ENCODE measurements around the gene CCDC150. TPM values are rescaled to one million over a fixed set of nuclear protein-coding genes. Genes with fewer than 3 reads are reported as not detected.
"Not testable (repeated sequence)": the region's sequence is repeated elsewhere in the genome, so short reads cannot be mapped to it uniquely, and the experiment has no call there.

Gene CCDC150
- total RNA-seq, 1 donor: 19.7 TPM

DNA sequence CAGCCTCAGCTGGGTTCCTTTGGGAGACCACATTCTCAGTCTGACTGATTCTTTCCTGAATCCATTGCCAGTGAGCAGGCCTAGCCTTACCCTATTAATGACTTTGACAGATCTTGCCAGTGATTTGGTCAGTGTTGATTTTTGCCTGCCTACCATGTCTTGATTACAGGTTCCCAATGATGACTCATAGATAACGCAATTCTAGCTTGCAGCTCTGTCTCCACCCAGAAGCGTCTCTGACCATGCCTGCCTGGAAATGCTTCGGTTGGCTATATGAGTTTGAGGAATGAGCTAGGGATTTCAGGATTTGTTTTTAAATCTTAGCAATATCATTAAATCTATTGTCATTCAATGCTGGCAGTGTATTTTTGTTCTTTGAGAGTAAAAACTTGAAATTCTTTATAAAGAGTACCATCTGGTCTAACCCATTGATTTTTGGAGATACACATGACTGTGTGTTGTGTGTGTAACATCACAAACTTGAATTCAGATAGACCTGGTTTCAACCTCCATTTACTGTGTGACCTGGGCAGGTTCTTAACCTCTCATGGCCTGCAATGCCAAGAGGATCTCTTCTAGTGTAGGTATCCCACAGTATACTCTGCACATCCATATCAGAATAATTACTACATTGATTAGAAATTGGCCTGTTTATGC lies 57.0 kb downstream of the CCDC150 start:
- DNase-seq (ENCODE audit: low read depth): peak; percentile 90
- no peak for TF ChIP-seq CTCF (IDR thresholded peaks at IDR 0.05; ENCODE audit: insufficient read depth, low read length)
- H3K4me3 ChIP-seq (ENCODE audit: low read depth, low read length): no peak overlapping the region

DNA sequence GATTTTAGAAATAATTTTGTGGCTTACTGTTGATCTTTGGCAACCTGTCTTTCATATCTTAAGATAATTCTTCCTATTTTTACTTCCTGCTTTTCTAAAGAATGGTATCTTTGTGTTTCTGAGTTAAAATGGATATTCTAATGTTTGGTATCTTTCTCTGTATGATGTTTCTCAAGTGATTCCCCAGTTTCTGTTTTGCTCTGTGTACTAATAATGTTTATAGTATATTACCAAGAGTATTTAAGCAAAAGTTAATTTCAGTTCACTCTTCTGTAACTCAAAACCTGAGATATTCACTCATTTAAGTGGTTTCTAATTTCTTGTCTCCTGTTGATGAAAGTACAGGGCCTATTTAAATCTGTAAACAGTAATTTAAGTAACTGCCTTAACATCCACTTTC lies 58.3 kb downstream of the CCDC150 start:
- TF ChIP-seq CTCF (IDR thresholded peaks at IDR 0.05; ENCODE audit: insufficient read depth, low read length): no peak

DNA sequence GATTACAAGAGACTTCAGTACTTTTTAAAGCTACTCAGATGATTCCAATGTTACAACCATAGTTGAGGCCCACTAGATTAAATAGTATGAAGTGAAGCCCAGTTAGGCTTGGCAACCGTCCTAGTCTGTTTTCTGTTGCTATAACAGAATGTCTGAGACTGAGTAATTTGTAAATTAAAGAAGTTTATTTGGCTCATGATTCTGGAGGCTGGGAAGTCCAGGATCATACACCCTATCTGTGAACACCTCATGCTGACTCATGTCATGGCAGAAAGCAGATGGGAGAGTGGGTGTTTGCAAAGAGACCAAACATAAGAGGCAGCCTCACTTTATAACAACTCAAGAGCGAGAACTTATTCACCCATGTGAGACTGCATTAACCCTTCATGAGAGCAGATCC lies 63.1 kb downstream of the CCDC150 start:
- DNase-seq (ENCODE audit: low read depth): peak; percentile 91
- no peak for TF ChIP-seq CTCF (IDR thresholded peaks at IDR 0.05; ENCODE audit: insufficient read depth, low read length)
- no peak overlapping the region for H3K4me3 ChIP-seq (ENCODE audit: low read depth, low read length)

More for the DNA sequence above, 58.3 kb downstream of the CCDC150 start:
- no peak for DNase-seq (ENCODE audit: low read depth)
- no peak overlapping the region for H3K4me3 ChIP-seq (ENCODE audit: low read depth, low read length)

- peak; percentile 60 for DNase-seq (ENCODE audit: low read depth)
- TF ChIP-seq CTCF (IDR thresholded peaks at IDR 0.05; ENCODE audit: insufficient read depth, low read length): no peak
Measured at GRCh38 chr2:196703695-196704094, 64.2 kb downstream of the CCDC150 start.

GRCh38 chr2:196710056-196710455 lies 70.5 kb downstream of the CCDC150 start:
- DNase-seq (ENCODE audit: low read depth); H3K4me3 ChIP-seq (ENCODE audit: low read depth, low read length): not testable (repeated sequence)

More at GRCh38 chr2:196703695-196704094, 64.2 kb downstream of the CCDC150 start:
- no peak overlapping the region for H3K4me3 ChIP-seq (ENCODE audit: low read depth, low read length)

DNA sequence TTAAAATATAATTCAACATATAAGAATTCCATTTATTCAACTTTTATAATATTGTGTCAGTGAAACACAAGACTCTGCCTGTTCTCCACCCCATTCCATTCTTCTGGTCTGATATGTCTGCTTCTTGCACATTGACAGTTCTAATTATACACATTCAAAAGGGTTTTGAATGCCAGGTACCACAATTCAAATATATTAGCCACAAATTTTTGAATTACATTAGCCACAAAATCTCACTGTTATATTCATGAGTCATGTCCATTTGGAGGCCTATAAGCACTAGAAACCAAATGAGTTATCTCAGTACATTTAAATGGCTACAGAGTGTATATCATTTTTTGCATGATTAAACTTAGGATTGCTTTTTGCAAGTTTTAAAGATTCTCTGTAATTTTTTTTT lies 72.1 kb downstream of the CCDC150 start:
- H3K4me3 ChIP-seq (ENCODE audit: low read depth, low read length): no peak overlapping the region
- no peak for DNase-seq (ENCODE audit: low read depth)

GRCh38 chr2:196712867-196713266 lies 73.4 kb downstream of the CCDC150 start:
- H3K4me3 ChIP-seq (ENCODE audit: low read depth, low read length): no peak overlapping the region
- DNase-seq (ENCODE audit: low read depth): no peak
- no peak for TF ChIP-seq CTCF (IDR thresholded peaks at IDR 0.05; ENCODE audit: insufficient read depth, low read length)

More for the DNA sequence above, 72.1 kb downstream of the CCDC150 start:
- TF ChIP-seq CTCF (IDR thresholded peaks at IDR 0.05; ENCODE audit: insufficient read depth, low read length): no peak

Measured in fibroblast of the aortic adventitia (primary cell).